Stimulated activated CD4-positive, alpha-beta T cell treated with anti-CD3 and anti-CD28 coated beads, Interleukin-2, amount 100 ng/mL, for 48 hours (primary cell): ENCODE measurements around the gene CPTP.
A peak's percentile ranks its signal among the peaks of the same experiment; 100 is the strongest.
"Not testable (repeated sequence)": the region's sequence is repeated elsewhere in the genome, so short reads cannot be mapped to it uniquely, and the experiment has no call there.

ENCODE experiments used
- DNase-seq, 2 donors: peaks; one replicate each; pipeline ENCODE4 v3.0.0-alpha.2; 2020

The CPTP gene

GRCh38 chr1:1307261-1307922 is 17.2 kb upstream of the CPTP start:
- no peak for DNase-seq

- peak; percentile 77 to 88 for DNase-seq
These were observed 16.5 kb upstream of the CPTP start, which contains the start of the genes ACAP3 and PUSL1 for GRCh38 chr1:1307923-1308755. Gene ACAP3, minus strand, starts transcription at chr1:1307930. Its CDS starts 115 bp downstream, at chr1:1307815. Gene PUSL1, plus strand, starts transcription at chr1:1308597. Its CDS starts 47 bp downstream, at chr1:1308644.

- DNase-seq, result no peak
These were observed 15.8 kb upstream of the CPTP start for GRCh38 chr1:1308756-1309250.

GRCh38 chr1:1309251-1310108 is 15.1 kb upstream of the CPTP start:
- DNase-seq, result no peak

GRCh38 chr1:1310109-1310385 is 14.6 kb upstream of the CPTP start:
- DNase-seq, result no peak

- no peak for DNase-seq
These were observed 14.0 kb upstream of the CPTP start for GRCh38 chr1:1310476-1311053.

- DNase-seq, result no peak
These were observed 13.2 kb upstream of the CPTP start for GRCh38 chr1:1311107-1312104.

GRCh38 chr1:1312450-1313314 is 11.9 kb upstream of the CPTP start:
- DNase-seq, result no peak

- no peak for DNase-seq
These were observed 10.9 kb upstream of the CPTP start for GRCh38 chr1:1313500-1314236.

- DNase-seq, result no peak
These were observed 10.4 kb upstream of the CPTP start for GRCh38 chr1:1314237-1314586.

- DNase-seq, result no peak
These were observed 9.8 kb upstream of the CPTP start for GRCh38 chr1:1314678-1315335.

- no peak for DNase-seq
These were observed 9.1 kb upstream of the CPTP start for GRCh38 chr1:1315435-1315954.

- not testable (repeated sequence) for DNase-seq
These were observed 8.4 kb upstream of the CPTP start for GRCh38 chr1:1316199-1316598.

GRCh38 chr1:1317420-1317819 is 7.2 kb upstream of the CPTP start:
- no peak for DNase-seq

GRCh38 chr1:1318131-1318652 is 6.4 kb upstream of the CPTP start:
- no peak for DNase-seq

- no peak for DNase-seq
These were observed 5.6 kb upstream of the CPTP start for GRCh38 chr1:1318777-1319645.

- DNase-seq, result no peak
These were observed 5.0 kb upstream of the CPTP start for GRCh38 chr1:1319646-1319941.
